ENCODE results near the gene DDX1.

The DDX1 gene

DNA sequence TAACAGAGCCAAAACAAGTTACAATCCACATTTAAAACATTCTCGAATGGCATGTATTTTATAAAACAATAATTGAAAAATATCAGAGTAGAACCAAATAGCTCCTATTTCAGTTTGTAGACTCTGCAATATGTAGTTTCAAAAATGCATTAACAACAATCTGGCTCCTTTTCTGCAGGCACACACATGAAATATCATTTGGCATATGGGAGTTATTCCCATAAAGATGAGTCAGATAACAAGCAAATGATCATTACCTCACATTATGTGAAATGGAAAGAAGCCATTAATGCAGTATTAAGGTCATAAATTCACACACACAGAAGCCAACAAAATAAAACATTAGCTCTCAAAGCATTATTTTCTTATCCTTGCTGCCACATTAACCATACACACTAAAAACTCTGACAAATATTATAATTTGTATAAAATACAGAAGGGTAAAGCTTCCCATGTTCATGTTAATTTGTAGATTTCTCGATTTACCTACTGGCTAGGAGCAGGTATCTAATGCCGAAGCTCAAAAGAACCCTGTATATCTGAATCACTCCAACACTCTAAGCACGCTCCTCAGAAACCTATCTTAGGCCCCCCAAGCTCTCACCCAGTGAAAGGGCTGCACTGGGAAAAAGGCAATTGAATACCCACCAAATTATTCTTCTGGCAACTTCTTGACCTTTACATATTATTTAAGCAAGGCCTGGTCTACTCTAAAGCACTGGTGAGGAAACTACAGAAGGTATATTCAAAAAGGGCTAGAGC, 44.4 kb upstream of the DDX1 start:
- Histone ChIP-seq H3K4me3 (ENCODE audit: low read length, poor library complexity, severe bottlenecking) (no peak overlapping the region), H3K9me3 (ENCODE audit: insufficient read depth, low read depth, low read length) (no peaks in the 10 kb centered on the region), H3K79me2 (ENCODE audit: insufficient read depth, low read length) (peaks cover 50% of the 10 kb centered on the region), H3K4me1 (ENCODE audit: insufficient read depth, low read length, poor library complexity, severe bottlenecking) (no peaks in the 10 kb centered on the region), H2AFZ (ENCODE audit: low read length) (no peak overlapping the region), H3K27me3 (ENCODE audit: insufficient read depth, low read length, poor library complexity, severe bottlenecking) (no peaks in the 10 kb centered on the region), H3K9me2 (replicated peaks; ENCODE audit: low read depth, low read length) (no peaks in the 10 kb centered on the region), H3K4me2 (ENCODE audit: low read depth, low read length, poor library complexity, severe bottlenecking) (no peak overlapping the region), H3F3A (ENCODE audit: low read depth) (no peaks in the 10 kb centered on the region; the same call in 1 of the 2 replicates), H3K36me3 (ENCODE audit: insufficient read depth, low read length) (peaks cover 46% of the 10 kb centered on the region), H3K9ac (ENCODE audit: low read depth, low read length, poor library complexity, severe bottlenecking) (no peak overlapping the region), H4K20me1 (ENCODE audit: insufficient read depth, low read length, poor library complexity, severe bottlenecking) (peaks cover 19% of the 10 kb centered on the region)
- TF ChIP-seq EZH2phosphoT487 (IDR thresholded peaks at IDR 0.05; ENCODE audit: borderline replicate concordance): no peak
- TF ChIP-seq, protein P1, sequence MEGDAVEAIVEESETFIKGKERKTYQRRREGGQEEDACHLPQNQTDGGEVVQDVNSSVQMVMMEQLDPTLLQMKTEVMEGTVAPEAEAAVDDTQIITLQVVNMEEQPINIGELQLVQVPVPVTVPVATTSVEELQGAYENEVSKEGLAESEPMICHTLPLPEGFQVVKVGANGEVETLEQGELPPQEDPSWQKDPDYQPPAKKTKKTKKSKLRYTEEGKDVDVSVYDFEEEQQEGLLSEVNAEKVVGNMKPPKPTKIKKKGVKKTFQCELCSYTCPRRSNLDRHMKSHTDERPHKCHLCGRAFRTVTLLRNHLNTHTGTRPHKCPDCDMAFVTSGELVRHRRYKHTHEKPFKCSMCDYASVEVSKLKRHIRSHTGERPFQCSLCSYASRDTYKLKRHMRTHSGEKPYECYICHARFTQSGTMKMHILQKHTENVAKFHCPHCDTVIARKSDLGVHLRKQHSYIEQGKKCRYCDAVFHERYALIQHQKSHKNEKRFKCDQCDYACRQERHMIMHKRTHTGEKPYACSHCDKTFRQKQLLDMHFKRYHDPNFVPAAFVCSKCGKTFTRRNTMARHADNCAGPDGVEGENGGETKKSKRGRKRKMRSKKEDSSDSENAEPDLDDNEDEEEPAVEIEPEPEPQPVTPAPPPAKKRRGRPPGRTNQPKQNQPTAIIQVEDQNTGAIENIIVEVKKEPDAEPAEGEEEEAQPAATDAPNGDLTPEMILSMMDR (conservative IDR thresholded peaks at IDR 0.05; ENCODE audit: low read length): no peak

DNA sequence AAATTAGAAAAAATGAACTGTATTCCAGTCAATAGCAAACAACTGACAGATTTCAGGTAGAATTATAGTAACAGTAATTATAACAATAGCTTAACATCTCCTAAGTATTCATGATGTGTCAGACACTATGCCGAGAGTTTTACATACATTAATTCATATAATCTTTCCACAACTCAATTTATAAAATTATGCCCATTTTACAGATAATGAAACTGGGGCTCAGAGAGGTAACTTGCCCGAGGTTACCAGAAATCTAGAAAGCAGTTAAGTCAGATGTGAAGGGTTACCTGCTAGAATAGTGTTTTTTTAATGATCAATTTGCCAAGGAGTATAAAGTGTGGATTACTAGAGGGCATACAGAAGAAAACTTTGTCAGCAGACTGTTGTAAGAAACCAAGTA, 42.7 kb upstream of the DDX1 start:
- no peak overlapping the region for H2AFZ ChIP-seq (ENCODE audit: low read length)
- no peak overlapping the region for H3K4me3 ChIP-seq (ENCODE audit: low read length, poor library complexity, severe bottlenecking)
- H3F3A ChIP-seq (ENCODE audit: low read depth): no peaks in the 10 kb centered on the region; the same call in 1 of the 2 replicates
- H3K79me2 ChIP-seq (ENCODE audit: insufficient read depth, low read length): peaks cover 43% of the 10 kb centered on the region
- no peak overlapping the region for H3K4me2 ChIP-seq (ENCODE audit: low read depth, low read length, poor library complexity, severe bottlenecking)
- no peaks in the 10 kb centered on the region for H3K9me3 ChIP-seq (ENCODE audit: insufficient read depth, low read depth, low read length)
- TF ChIP-seq, protein P1 (conservative IDR thresholded peaks at IDR 0.05; ENCODE audit: low read length): no peak
- TF ChIP-seq EZH2phosphoT487 (IDR thresholded peaks at IDR 0.05; ENCODE audit: borderline replicate concordance): no peak
- H4K20me1 ChIP-seq (ENCODE audit: insufficient read depth, low read length, poor library complexity, severe bottlenecking): peaks cover 19% of the 10 kb centered on the region
- no peaks in the 10 kb centered on the region for H3K27me3 ChIP-seq (ENCODE audit: insufficient read depth, low read length, poor library complexity, severe bottlenecking)
- no peaks in the 10 kb centered on the region for H3K4me1 ChIP-seq (ENCODE audit: insufficient read depth, low read length, poor library complexity, severe bottlenecking)
- no peaks in the 10 kb centered on the region for H3K9me2 ChIP-seq (replicated peaks; ENCODE audit: low read depth, low read length)
- no peak overlapping the region for H3K9ac ChIP-seq (ENCODE audit: low read depth, low read length, poor library complexity, severe bottlenecking)
- H3K36me3 ChIP-seq (ENCODE audit: insufficient read depth, low read length): peaks cover 49% of the 10 kb centered on the region

DNA sequence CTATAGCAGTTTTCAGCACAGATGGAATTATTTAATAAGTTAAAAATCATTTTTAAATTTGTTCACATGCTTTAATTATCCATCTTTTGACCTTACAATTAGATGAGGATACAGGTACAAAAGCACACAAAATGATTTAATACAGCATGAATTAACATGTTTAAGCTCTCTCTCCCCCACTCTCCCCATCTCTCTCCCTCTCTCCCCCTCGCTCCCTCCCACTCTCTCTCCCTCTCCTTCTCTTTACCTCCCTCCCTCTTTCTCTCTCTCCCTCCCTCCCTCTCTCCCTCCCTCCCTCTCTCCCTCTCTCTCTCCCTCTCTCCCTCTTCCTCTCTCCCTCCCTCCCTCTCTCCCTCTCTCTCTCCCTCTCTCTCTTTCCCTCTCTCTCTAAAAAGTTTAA, 38.1 kb upstream of the DDX1 start:
- Histone ChIP-seq H3F3A (ENCODE audit: low read depth) (peaks cover 3% of the 10 kb centered on the region; the same call in 1 of the 2 replicates), H3K4me2 (ENCODE audit: low read depth, low read length, poor library complexity, severe bottlenecking) (peak overlapping the region; percentile 94), H4K20me1 (ENCODE audit: insufficient read depth, low read length, poor library complexity, severe bottlenecking) (peaks cover 3% of the 10 kb centered on the region), H2AFZ (ENCODE audit: low read length) (no peak overlapping the region), H3K4me3 (ENCODE audit: low read length, poor library complexity, severe bottlenecking) (no peak overlapping the region), H3K27me3 (ENCODE audit: insufficient read depth, low read length, poor library complexity, severe bottlenecking) (no peaks in the 10 kb centered on the region), H3K36me3 (ENCODE audit: insufficient read depth, low read length) (peaks cover 34% of the 10 kb centered on the region), H3K9me2 (replicated peaks; ENCODE audit: low read depth, low read length) (no peaks in the 10 kb centered on the region), H3K4me1 (ENCODE audit: insufficient read depth, low read length, poor library complexity, severe bottlenecking) (peaks cover 42% of the 10 kb centered on the region), H3K9me3 (ENCODE audit: insufficient read depth, low read depth, low read length) (no peaks in the 10 kb centered on the region), H3K79me2 (ENCODE audit: insufficient read depth, low read length) (peaks cover 51% of the 10 kb centered on the region), H3K9ac (ENCODE audit: low read depth, low read length, poor library complexity, severe bottlenecking) (no peak overlapping the region)
- TF ChIP-seq EZH2phosphoT487 (IDR thresholded peaks at IDR 0.05; ENCODE audit: borderline replicate concordance): no peak
- TF ChIP-seq, protein P1 (conservative IDR thresholded peaks at IDR 0.05; ENCODE audit: low read length): no peak

Data from Loucy (cell line).